Psoas muscle (tissue), 8 donors: ENCODE results near the gene LTO1. TPM values are rescaled to one million over a fixed set of nuclear protein-coding genes. Genes with fewer than 3 reads are reported as not detected.

Experiments
- ATAC-seq, 4 donors: fragments of 200-7000 bp; cut with Tn5 transposase; one replicate each; pipeline ENCODE4 v1.9.1; 2020; ENCODE audit warnings: moderate library complexity in 3 of 4, mild to moderate bottlenecking in 2 of 4
- DNase-seq, 2 donors: peaks; one replicate each; pipeline ENCODE4 v3.0.0-alpha.2; 2020
- H3K27ac ChIP-seq: fragments of 200-600 bp; one replicate; pipeline ENCODE4 v1.8.0; 2022
- H3K27me3 ChIP-seq, 3 donors: fragments of 200-600 bp in 1 of 3; one replicate each; pipeline versions ENCODE4 v1.6.1 to v1.8.0; 2013 to 2022; ENCODE audit warnings: low read length in 2 of 3, mild to moderate bottlenecking in 2 of 3, moderate library complexity in 1 of 3; ENCODE audit not compliant: insufficient read depth in 3 of 3
- H3K36me3 ChIP-seq, 2 donors: fragments of 200-600 bp in 1 of 2; one replicate each; pipeline versions ENCODE4 v1.6.1 to v1.8.0; 2013 to 2022; ENCODE audit warnings: low read depth in 1 of 2, mild to moderate bottlenecking in 1 of 2, moderate library complexity in 1 of 2; ENCODE audit not compliant: insufficient read depth in 1 of 2
- H3K4me1 ChIP-seq: fragments of 200-600 bp; one replicate; pipeline ENCODE4 v1.8.0; 2022
- H3K4me3 ChIP-seq: fragments of 200-600 bp; one replicate; pipeline ENCODE4 v1.8.0; 2022; ENCODE audit warnings: mild to moderate bottlenecking
- H3K9me3 ChIP-seq: fragments of 200-600 bp; one replicate; pipeline ENCODE4 v1.8.0; 2022
- WGBS, 3 donors: extraction: QIAGEN DNeasy Blood & Tissue Kit; methylation state at CpG; one replicate each; pipeline versions ENCODE4 v1.1.6 to v1.1.7; 2013; 5-methylcytosine and 5-hydroxymethylcytosine counted together
- intact Hi-C, 2 donors: fragments of 100-400 bp; cut with DNase I; formaldehyde crosslinking; loops; one replicate each; pipeline versions ENCODE4 v1.11.0 to v1.14.2; 2022
- polyA plus RNA-seq, 3 donors: library from polyadenylated mRNA; stranded (reverse); fragments of 200-250 nt; gene quantifications; one replicate each; pipeline ENCODE4 v1.2.3, GENCODE V29; 2013
- total RNA-seq, 4 donors: library from RNA; stranded (reverse); fragmentation: NEBNext Ultra II Directional in 2 of 4; extraction: Animal tissue kit (Norgen Biotek cat#: 25700) in 2 of 4; gene quantifications; one replicate each; pipeline versions ENCODE4 v1.2.1 to v1.2.4, GENCODE V29; 2021 to 2023
- TF ChIP-seq, protein P1 (sequence below): fragments of 200-600 bp; IDR thresholded peaks from one replicate; pipeline ENCODE4 v1.8.0; 2022; ENCODE audit warnings: antibody characterized with exemption
- donor health status: healthy with polysubstance abuse.
- donor health status: DM: no; HTN: no; CAD: no; lungs with moderate emphysema.
- donor health status: Bipolar disorder and iron deficiency.
- donor health status: healthy.
- donor health status: DM: yes; HTN: yes; CAD: no.
- donor health status: DM: no; HTN: no; CAD: no.
- donor health status: DM: no; HTN: no; CAD: no.
- donor health status: DM: yes; HTN: yes; CAD: no.

Gene LTO1
- total and polyA plus RNA-seq, 7 donors: 8.5 to 28.1 (median 9.2) TPM

DNA sequence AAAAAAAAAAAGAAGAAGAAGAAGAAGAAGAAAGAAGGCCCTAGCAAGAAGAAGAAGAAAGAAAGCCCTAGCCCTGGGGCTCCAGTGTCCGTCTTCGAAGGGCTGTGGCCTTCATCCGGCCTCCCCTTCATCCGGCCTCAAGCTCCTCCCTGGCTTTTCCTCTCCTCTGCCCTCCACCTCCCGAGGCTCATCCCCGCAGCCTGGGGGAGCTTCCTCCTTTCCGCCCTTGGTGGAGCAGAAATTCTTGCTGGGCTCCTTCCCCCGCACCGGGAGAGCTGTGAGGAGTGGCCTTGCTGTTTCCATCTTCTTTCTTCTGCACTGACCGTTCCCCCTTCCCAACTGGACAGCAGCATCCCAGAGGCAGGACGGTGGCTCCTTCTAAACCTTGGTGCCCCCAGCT is 9.5 kb upstream of the LTO1 start:
- TF ChIP-seq, protein P1, sequence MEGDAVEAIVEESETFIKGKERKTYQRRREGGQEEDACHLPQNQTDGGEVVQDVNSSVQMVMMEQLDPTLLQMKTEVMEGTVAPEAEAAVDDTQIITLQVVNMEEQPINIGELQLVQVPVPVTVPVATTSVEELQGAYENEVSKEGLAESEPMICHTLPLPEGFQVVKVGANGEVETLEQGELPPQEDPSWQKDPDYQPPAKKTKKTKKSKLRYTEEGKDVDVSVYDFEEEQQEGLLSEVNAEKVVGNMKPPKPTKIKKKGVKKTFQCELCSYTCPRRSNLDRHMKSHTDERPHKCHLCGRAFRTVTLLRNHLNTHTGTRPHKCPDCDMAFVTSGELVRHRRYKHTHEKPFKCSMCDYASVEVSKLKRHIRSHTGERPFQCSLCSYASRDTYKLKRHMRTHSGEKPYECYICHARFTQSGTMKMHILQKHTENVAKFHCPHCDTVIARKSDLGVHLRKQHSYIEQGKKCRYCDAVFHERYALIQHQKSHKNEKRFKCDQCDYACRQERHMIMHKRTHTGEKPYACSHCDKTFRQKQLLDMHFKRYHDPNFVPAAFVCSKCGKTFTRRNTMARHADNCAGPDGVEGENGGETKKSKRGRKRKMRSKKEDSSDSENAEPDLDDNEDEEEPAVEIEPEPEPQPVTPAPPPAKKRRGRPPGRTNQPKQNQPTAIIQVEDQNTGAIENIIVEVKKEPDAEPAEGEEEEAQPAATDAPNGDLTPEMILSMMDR: no peak
- no peaks in the 10 kb centered on the region for H3K4me1 ChIP-seq
- intact Hi-C loops: loop anchor here (2.0 to 5.0 kb wide), 4 partner anchors 118 to 512 kb away; no protein-coding TSS in a partner anchor
- H3K9me3 ChIP-seq: no peaks in the 10 kb centered on the region
- no peak overlapping the region for H3K27ac ChIP-seq
- ATAC-seq (no peak), DNase-seq (no peak)
- no peak overlapping the region for H3K4me3 ChIP-seq
- no peaks in the 10 kb centered on the region for H3K36me3 ChIP-seq
- H3K27me3 ChIP-seq: no peaks in the 10 kb centered on the region
- 70 to 79% (median 73%) methylated on average over 10 to 11 of the region's 11 CpGs for WGBS, 3 donors

DNA sequence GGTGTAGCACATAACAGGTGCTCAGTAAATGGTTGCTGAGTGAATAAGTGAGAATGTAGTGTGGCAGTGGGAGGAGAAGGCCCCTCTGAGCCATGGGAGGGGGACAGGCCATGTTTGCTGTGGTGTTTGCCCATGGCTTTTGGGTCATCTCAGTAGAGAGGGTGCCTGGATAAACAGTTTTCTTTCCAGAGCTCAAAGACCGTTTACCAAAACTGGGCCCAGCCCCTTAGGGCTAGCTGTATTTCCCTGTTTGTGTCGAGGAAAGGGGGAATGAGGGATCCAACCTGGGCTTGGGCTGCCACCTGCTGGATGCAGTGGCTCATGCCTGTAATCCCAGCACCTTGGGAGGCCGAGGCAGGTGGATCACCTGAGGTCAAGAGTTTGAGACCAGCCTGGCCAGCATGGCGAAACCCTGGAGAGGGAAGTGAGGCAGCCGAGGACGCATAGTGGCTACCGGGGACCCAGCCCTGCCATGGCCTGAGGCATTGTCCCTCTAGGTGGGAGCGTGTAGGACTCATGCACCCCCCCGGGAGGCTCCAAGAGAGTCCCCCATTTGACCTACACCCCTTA is 8.7 kb upstream of the LTO1 start:
- ATAC-seq (no peak), DNase-seq (no peak)
- no peaks in the 10 kb centered on the region for H3K4me1 ChIP-seq
- 64 to 69% (median 64%) methylated on average over 9 of the region's 9 CpGs for WGBS, 3 donors
- H3K9me3 ChIP-seq: no peaks in the 10 kb centered on the region
- H3K27ac ChIP-seq: no peak overlapping the region
- no peak overlapping the region for H3K4me3 ChIP-seq
- H3K27me3 ChIP-seq: no peaks in the 10 kb centered on the region
- no peaks in the 10 kb centered on the region for H3K36me3 ChIP-seq
- intact Hi-C loops: loop anchor here (2.0 kb wide), 2 partner anchors 511 to 513 kb away; no protein-coding TSS in a partner anchor
- TF ChIP-seq, protein P1: no peak

DNA sequence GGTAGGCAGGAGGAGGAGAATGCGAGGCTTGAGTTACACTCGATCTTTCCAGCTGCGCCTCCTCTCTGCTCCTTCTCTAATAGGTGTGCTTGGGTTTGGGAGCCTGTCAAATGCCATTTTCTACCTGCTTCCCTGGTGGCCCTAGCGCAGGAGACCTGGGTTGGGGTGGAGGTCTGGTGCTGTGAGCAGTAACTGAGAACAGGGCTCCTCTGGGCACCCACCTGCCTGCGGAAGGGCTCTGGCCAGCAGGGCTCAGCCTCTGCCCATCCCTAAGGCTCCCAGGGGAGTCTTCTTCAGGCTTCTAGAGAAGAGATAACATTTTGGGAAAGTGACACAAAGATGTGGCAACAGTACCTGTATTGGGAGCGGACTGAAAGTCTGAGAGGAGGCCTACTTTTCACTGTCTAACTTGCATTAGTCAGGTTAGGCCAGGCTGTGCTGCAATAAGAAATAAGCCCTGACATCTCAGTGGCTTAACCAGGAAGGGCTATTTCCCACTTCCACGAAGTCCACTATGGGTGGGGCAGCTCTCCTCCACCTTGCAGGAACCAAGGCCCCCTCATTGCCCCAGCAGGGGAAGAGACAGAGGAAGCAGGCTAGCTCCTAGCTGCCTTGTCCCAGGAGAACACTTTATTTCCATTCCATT is 7.7 kb upstream of the LTO1 start:
- TF ChIP-seq, protein P1: no peak
- no peak for DNase-seq
- WGBS, 3 donors: 77 to 85% (median 83%) methylated on average over 7 of the region's 7 CpGs
- Histone ChIP-seq H3K4me3 (no peak overlapping the region), H3K4me1 (no peaks in the 10 kb centered on the region), H3K27me3 (no peaks in the 10 kb centered on the region), H3K36me3 (no peaks in the 10 kb centered on the region), H3K9me3 (no peaks in the 10 kb centered on the region), H3K27ac (no peak overlapping the region)
- intact Hi-C loops: no loop called here
- no peak for ATAC-seq

DNA sequence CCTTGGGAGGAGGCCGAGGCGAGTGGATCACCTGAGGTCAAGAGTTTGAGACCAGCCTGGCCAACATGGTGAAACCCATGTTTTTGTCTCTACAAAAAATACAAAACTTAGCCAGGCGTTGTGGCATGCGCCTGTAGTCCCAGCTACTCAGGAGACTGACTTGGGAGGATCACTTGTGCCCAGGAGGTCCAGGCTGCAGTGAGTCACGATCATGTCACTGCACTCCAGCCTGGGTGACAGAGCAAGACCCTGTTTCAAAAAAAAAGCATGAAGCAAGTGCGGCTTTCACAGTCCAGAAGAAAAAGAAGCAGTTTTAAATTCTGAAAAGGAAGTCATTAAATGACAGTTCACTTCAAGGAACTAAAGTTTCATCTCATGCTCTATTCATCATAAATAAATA is 7.1 kb upstream of the LTO1 start:
- no peak overlapping the region for H3K4me3 ChIP-seq
- intact Hi-C loops: no loop called here
- no peaks in the 10 kb centered on the region for H3K27me3 ChIP-seq
- TF ChIP-seq, protein P1: no peak
- no peak for ATAC-seq
- H3K27ac ChIP-seq: no peak overlapping the region
- no peaks in the 10 kb centered on the region for H3K4me1 ChIP-seq
- no peaks in the 10 kb centered on the region for H3K36me3 ChIP-seq
- 72 to 84% (median 79%) methylated on average over 6 of the region's 6 CpGs for WGBS, 3 donors
- H3K9me3 ChIP-seq: no peaks in the 10 kb centered on the region
- no peak for DNase-seq
